CD4-positive, alpha-beta T cell treated with Interleukin-17A for 1 hour (primary cell): Measurements from ENCODE around the gene RCC2.
"Not testable (repeated sequence)": the region's sequence is repeated elsewhere in the genome, so short reads cannot be mapped to it uniquely, and the experiment has no call there.

Experiments used
- DNase-seq: peaks from one replicate; pipeline ENCODE4 v3.0.0-alpha.2; 2020

RCC2 gene

GRCh38 chr1:17416389-17416788 is 23.1 kb downstream of the RCC2 start:
- DNase-seq, result no peak

GRCh38 chr1:17414022-17414421 is 25.5 kb downstream of the RCC2 start:
- DNase-seq, result no peak

- DNase-seq, result no peak
Observed at GRCh38 chr1:17412093-17412870, 27.2 kb downstream of the RCC2 start.

GRCh38 chr1:17409391-17409811 is 30.1 kb downstream of the RCC2 start:
- no peak for DNase-seq

- DNase-seq, result not testable (repeated sequence)
Observed at GRCh38 chr1:17407786-17408514, 31.5 kb downstream of the RCC2 start.

- DNase-seq, result not testable (repeated sequence)
Observed at GRCh38 chr1:17406760-17407475, 32.6 kb downstream of the RCC2 start.

GRCh38 chr1:17405898-17406759 is 33.3 kb downstream of the RCC2 start:
- peak; percentile 35 for DNase-seq

GRCh38 chr1:17404820-17405219 is 34.7 kb downstream of the RCC2 start:
- no peak for DNase-seq

- no peak for DNase-seq
Observed at GRCh38 chr1:17404034-17404684, 35.3 kb downstream of the RCC2 start.

GRCh38 chr1:17403081-17403480 is 36.4 kb downstream of the RCC2 start:
- no peak for DNase-seq

- DNase-seq, result no peak
Observed at GRCh38 chr1:17401841-17402240, 37.6 kb downstream of the RCC2 start.

GRCh38 chr1:17400725-17401341 is 38.6 kb downstream of the RCC2 start:
- DNase-seq, result no peak

- DNase-seq, result no peak
Observed at GRCh38 chr1:17397910-17398695, 41.4 kb downstream of the RCC2 start.

- DNase-seq, result no peak
Observed at GRCh38 chr1:17393230-17393629, 46.2 kb downstream of the RCC2 start.

- no peak for DNase-seq
Observed at GRCh38 chr1:17392199-17392740, 47.2 kb downstream of the RCC2 start.

GRCh38 chr1:17381161-17381560 is 58.3 kb downstream of the RCC2 start:
- DNase-seq, result no peak

- DNase-seq, result no peak
Observed at GRCh38 chr1:17377325-17377953, 62.0 kb downstream of the RCC2 start.

- no peak for DNase-seq
Observed at GRCh38 chr1:17375651-17376050, 63.8 kb downstream of the RCC2 start.

- DNase-seq, result no peak
Observed at GRCh38 chr1:17372955-17373354, 66.5 kb downstream of the RCC2 start.

- no peak for DNase-seq
Observed at GRCh38 chr1:17371896-17372295, 67.6 kb downstream of the RCC2 start, which contains the start of gene PADI6. Gene PADI6, plus strand, starts transcription at chr1:17372196. Its CDS starts 50 bp downstream, at chr1:17372246.
